ENCODE results near the gene ATP7B.
"Not testable (repeated sequence)": the region's sequence is repeated elsewhere in the genome, so short reads cannot be mapped to it uniquely, and the experiment has no call there.

The ATP7B gene

GRCh38 chr13:51920786-51921185 is 90.5 kb downstream of the ATP7B start:
- H3K4me3 ChIP-seq (ENCODE audit: low read length) = no peak overlapping the region
- TF ChIP-seq ZNF274 (IDR thresholded peaks at IDR 0.05; ENCODE audit: low read depth, low read length) = no peak

- no peak overlapping the region for H3K4me3 ChIP-seq (ENCODE audit: low read length)
- no peak for TF ChIP-seq ZNF274 (IDR thresholded peaks at IDR 0.05; ENCODE audit: low read depth, low read length)
Observed at GRCh38 chr13:51920267-51920666, 91.0 kb downstream of the ATP7B start.

- no peak for TF ChIP-seq ZNF274 (IDR thresholded peaks at IDR 0.05; ENCODE audit: low read depth, low read length)
- no peak overlapping the region for H3K4me3 ChIP-seq (ENCODE audit: low read length)
Observed at GRCh38 chr13:51919531-51919930, 91.7 kb downstream of the ATP7B start.

GRCh38 chr13:51916962-51917361 is 94.3 kb downstream of the ATP7B start:
- no peak overlapping the region for H3K4me3 ChIP-seq (ENCODE audit: low read length)
- TF ChIP-seq ZNF274 (IDR thresholded peaks at IDR 0.05; ENCODE audit: low read depth, low read length) = no peak

GRCh38 chr13:51916051-51916818 is 95.0 kb downstream of the ATP7B start:
- no peak for TF ChIP-seq ZNF274 (IDR thresholded peaks at IDR 0.05; ENCODE audit: low read depth, low read length)
- no peak overlapping the region for H3K4me3 ChIP-seq (ENCODE audit: low read length)

- no peak overlapping the region for H3K4me3 ChIP-seq (ENCODE audit: low read length)
- TF ChIP-seq ZNF274 (IDR thresholded peaks at IDR 0.05; ENCODE audit: low read depth, low read length) = no peak
Observed at GRCh38 chr13:51914137-51914493, 97.1 kb downstream of the ATP7B start.

- no peak for TF ChIP-seq ZNF274 (IDR thresholded peaks at IDR 0.05; ENCODE audit: low read depth, low read length)
Observed at GRCh38 chr13:51913421-51914136, 97.7 kb downstream of the ATP7B start.

DNA sequence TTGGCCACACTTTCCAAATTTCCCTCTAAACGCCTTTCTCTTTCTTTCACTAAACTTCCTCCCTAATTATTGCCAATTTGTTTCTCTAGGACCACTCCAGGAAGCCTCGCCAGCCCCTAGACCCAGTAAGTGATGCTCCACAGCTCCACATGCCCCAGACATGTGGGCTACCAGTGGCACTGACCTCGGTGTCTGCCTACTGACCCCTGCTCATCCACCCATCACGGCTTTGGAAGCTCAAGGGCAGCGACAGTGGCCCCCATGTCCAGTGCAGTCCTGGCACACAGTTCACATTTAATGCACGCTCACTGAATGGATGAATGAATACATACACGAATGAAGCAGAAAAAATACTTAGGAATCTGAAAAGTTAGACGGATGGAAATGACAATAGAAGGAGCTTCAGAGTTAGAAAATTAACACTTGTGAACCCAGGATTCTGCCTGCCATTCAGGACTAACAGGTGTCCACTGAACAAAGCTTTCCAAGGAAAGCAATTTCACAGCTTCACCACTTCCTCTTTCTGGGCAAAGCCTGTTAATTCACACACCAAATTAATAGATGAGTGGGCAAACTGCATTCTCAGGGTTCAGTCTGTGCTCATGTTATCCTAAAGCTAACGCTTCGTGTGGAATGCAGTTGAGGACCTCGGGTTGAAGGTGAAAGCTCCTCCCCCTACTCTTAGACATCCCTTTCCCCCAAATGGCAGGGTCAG is 98.6 kb downstream of the ATP7B start:
- no peak for TF ChIP-seq ZNF274 (IDR thresholded peaks at IDR 0.05; ENCODE audit: low read depth, low read length)
- H3K4me3 ChIP-seq (ENCODE audit: low read length) = no peak overlapping the region

More at GRCh38 chr13:51913421-51914136, 97.7 kb downstream of the ATP7B start:
- no peak overlapping the region for H3K4me3 ChIP-seq (ENCODE audit: low read length)

DNA sequence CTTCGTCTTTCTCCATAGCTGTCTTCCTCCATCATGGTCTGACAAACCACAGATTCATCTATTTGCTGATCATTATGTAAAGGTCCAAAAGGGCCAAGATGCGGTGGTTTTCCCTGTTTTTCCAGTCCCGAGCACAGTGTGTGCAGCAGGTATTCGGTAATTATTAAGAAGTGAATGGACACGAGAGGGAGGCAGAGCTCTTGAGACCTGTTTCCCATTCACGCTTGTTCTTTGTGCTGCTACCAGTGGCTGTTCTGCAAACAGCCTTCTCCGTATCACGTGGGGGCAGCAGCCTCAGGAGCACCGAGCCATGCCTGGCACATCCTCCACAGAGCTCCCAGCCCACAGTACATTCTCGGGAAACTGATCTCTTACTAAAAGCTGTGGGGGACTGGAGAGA is 99.2 kb downstream of the ATP7B start:
- no peak overlapping the region for H3K4me3 ChIP-seq (ENCODE audit: low read length)
- TF ChIP-seq ZNF274 (IDR thresholded peaks at IDR 0.05; ENCODE audit: low read depth, low read length) = no peak

DNA sequence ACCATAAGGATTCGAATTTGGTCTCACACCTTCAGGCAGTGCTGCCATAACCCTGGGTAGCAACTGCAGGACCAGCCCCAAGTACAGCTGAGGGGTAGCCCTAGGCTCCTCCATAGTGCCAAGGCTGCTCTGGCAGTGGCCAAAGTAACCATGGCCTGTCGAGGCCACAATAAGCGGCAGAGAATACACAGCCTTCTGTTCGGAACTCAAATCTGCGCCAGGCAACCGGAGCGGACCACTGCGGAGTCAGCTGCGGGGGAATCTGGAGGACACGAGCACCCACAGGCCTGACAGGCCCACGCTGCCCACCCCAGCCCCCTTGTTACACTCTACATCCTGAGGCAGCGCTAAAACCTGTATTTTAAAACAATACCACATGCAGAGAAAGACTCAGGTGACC is 100.7 kb downstream of the ATP7B start:
- no peak for TF ChIP-seq ZNF274 (IDR thresholded peaks at IDR 0.05; ENCODE audit: low read depth, low read length)
- H3K4me3 ChIP-seq (ENCODE audit: low read length) = no peak overlapping the region

DNA sequence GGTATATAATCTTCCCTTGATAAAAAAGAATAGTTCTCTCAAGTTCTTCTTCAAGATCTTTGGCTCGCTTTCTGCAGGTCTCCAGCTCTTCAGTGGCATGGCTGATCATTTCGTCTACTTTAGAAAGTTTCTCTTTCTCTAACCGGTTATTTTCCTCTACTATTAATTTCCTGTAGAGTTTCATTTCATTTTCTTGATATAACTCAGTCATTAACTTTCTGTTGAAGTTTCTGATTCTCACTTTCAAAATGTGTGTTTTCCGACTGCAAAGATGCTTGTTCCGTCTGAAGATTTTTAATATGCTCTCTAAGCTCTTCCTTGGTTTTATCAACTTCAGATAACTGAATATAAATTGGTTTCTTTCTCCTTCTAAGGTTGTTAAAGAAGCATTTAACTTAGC is 102.0 kb downstream of the ATP7B start:
- H3K4me3 ChIP-seq (ENCODE audit: low read length) = not testable (repeated sequence)

- no peak overlapping the region for H3K4me3 ChIP-seq (ENCODE audit: low read length)
- TF ChIP-seq ZNF274 (IDR thresholded peaks at IDR 0.05; ENCODE audit: low read depth, low read length) = no peak
Observed at GRCh38 chr13:51907040-51907732, 104.1 kb downstream of the ATP7B start.

GRCh38 chr13:51906581-51906980 is 104.7 kb downstream of the ATP7B start:
- H3K4me3 ChIP-seq (ENCODE audit: low read length) = no peak overlapping the region
- TF ChIP-seq ZNF274 (IDR thresholded peaks at IDR 0.05; ENCODE audit: low read depth, low read length) = no peak

DNA sequence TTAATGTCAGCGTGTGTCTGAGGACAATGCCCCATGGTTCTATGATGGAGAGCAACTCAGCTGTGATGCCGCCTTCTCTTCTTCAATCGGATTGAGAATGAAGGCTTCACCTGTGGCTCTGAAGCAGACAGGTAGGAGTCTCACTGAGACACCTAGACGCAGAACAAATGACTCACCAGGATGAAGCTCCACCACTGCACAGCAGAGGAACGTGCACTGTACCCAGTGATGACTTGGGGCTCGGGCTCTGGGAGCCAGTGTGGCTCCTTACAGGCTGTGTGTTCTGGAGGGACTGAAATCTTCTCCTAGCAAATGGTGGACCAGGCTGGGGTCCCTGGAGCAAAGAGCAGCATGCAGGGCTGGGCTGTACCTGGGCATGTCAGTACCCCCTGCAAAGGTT is 105.5 kb downstream of the ATP7B start:
- no peak overlapping the region for H3K4me3 ChIP-seq (ENCODE audit: low read length)
- TF ChIP-seq ZNF274 (IDR thresholded peaks at IDR 0.05; ENCODE audit: low read depth, low read length) = no peak
